K562 (cell line): ENCODE measurements around the gene ACOT9. TPM values are rescaled to one million over a fixed set of nuclear protein-coding genes. Genes with fewer than 3 reads are reported as not detected.

Source experiments
- ATAC-seq: fragments of 200-7000 bp; cut with Tn5 transposase; 3 replicates; pipeline ENCODE4 v1.9.1; 2020; ENCODE audit warnings: moderate library complexity
- BruUV-seq: library from RNA; stranded (reverse); fragments of 400-500 nt; replicated peaks from 2 replicates; lab custom pipeline; 2021; lab: Mats Ljungman, UMichigan
- CTCF ChIA-PET: fragments of 300-600 bp; formaldehyde crosslinking; extraction: SDS; loops from one replicate; lab custom pipeline; 2021; ENCODE audit warnings: low intra/inter-chr PET ratio; lab: Yijun Ruan, JAX
- POLR2A ChIA-PET: fragments of 300-600, 350-650 bp; sonication (Branson Sonifier 250); formaldehyde crosslinking; extraction: SDS; loops from one replicate; lab custom pipeline; 2021; ENCODE audit warnings: antibody characterized with exemption, inconsistent platforms; lab: Yijun Ruan, JAX
- DNase-seq, 4 experiments: peaks; one replicate each; pipeline versions ENCODE4 v3.0.0 to v3.0.0-alpha.2; 2011 to 2018; ENCODE audit warnings: low spot score in 3 of 4, mixed read lengths in 3 of 4; ENCODE audit errors: extremely low read depth in 1 of 4
- FAIRE-seq: peaks from 2 replicates; lab custom pipeline; 2011; peaks lifted over from hg19 to GRCh38; lab: Jason Lieb, UNC
- H2AFZ ChIP-seq: 2 replicates; pipeline ENCODE4 v1.6.0; 2011; ENCODE audit warnings: low read depth, low read length, control low read depth, inconsistent platforms
- H3K27ac ChIP-seq: fragments of 200-600 bp; 3 replicates; pipeline ENCODE4 v1.8.0; 2011; ENCODE audit warnings: low read depth, mild to moderate bottlenecking, control low read depth, inconsistent platforms, low read length, moderate library complexity, mixed read lengths; ENCODE audit errors: extremely low read depth
- H3K27me3 ChIP-seq, 2 experiments: fragments of 300-600 bp in 1 of 2; 2 replicates in 1 of 2; 3 replicates in 1 of 2; pipeline versions ENCODE4 v1.6.0 to v1.8.0; 2011; ENCODE audit warnings: inconsistent platforms in 2 of 2, low read length in 2 of 2, mild to moderate bottlenecking in 1 of 2, mixed read lengths in 1 of 2, moderate library complexity in 1 of 2; ENCODE audit not compliant: control insufficient read depth in 2 of 2, insufficient read depth in 2 of 2
- H3K36me3 ChIP-seq: fragments of 300-600 bp; 3 replicates; pipeline ENCODE4 v1.8.0; 2011; ENCODE audit warnings: mild to moderate bottlenecking, low read length, inconsistent platforms; ENCODE audit not compliant: control insufficient read depth, insufficient read depth
- H3K4me1 ChIP-seq, 2 experiments: fragments of 200-600 bp in 1 of 2; replicated peaks in 1 of 2; 2 replicates in 1 of 2; 3 replicates in 1 of 2; pipeline versions ENCODE4 v1.5.1 to v1.8.0; 2011; ENCODE audit warnings: inconsistent platforms in 2 of 2, low read length in 2 of 2, mild to moderate bottlenecking in 1 of 2, mixed read lengths in 1 of 2, moderate library complexity in 1 of 2; ENCODE audit not compliant: control insufficient read depth in 2 of 2, insufficient read depth in 2 of 2
- H3K4me2 ChIP-seq: 2 replicates; pipeline ENCODE4 v1.6.1; 2011; ENCODE audit warnings: low read length, control low read depth, inconsistent platforms, mixed read lengths; ENCODE audit not compliant: insufficient read depth
- H3K4me3 ChIP-seq: fragments of 200-600 bp; sonication (generic), shearing (Covaris generic); 2 replicates; pipeline ENCODE4 v1.5.1; 2016; ENCODE audit warnings: control low read depth, inconsistent platforms
- H3K79me2 ChIP-seq: fragments of 200-600 bp; 3 replicates; pipeline ENCODE4 v1.8.0; 2011; ENCODE audit warnings: low read length, inconsistent platforms; ENCODE audit not compliant: control insufficient read depth, insufficient read depth
- H3K9ac ChIP-seq, 2 experiments: 2 replicates each; pipeline versions ENCODE4 v1.6.0 to v1.6.1; 2011; ENCODE audit warnings: low read depth in 2 of 2, low read length in 2 of 2, control low read depth in 1 of 2, inconsistent platforms in 1 of 2, mild to moderate bottlenecking in 1 of 2, mixed read lengths in 1 of 2; ENCODE audit not compliant: insufficient read depth in 1 of 2
- H3K9me1 ChIP-seq: one replicate; pipeline ENCODE4 v1.6.0; 2011; ENCODE audit warnings: inconsistent platforms, mild to moderate bottlenecking, low read length, moderate library complexity; ENCODE audit not compliant: control insufficient read depth, insufficient read depth
- H3K9me3 ChIP-seq: replicated peaks from 2 replicates; pipeline ENCODE4 v1.5.1; 2011; ENCODE audit warnings: low read depth, low read length, inconsistent platforms; ENCODE audit not compliant: control insufficient read depth, insufficient read depth
- H4K20me1 ChIP-seq: replicated peaks from 2 replicates; pipeline ENCODE4 v1.6.1; 2011; ENCODE audit warnings: low read length, inconsistent platforms, mixed read lengths; ENCODE audit not compliant: control insufficient read depth, insufficient read depth
- RHOXF2B ChIP-seq: fragments of 250-450 bp; sonication (Bioruptor Pico); conservative IDR thresholded peaks from 2 replicates; pipeline ENCODE4 v1.5.1; 2021
- SUPT5H ChIP-seq: fragments of 450-650 bp; IDR thresholded peaks from 2 replicates; pipeline ENCODE4 v1.6.1; 2016
- WGBS: fragments of 100-300 bp; shearing (Covaris generic); methylation state at CpG from one replicate; pipeline ENCODE4 v1.1.6; 2016; ENCODE audit warnings: low coverage, mixed read lengths; ENCODE audit not compliant: insufficient coverage; ENCODE audit errors: missing lambda C conversion rate; 5-methylcytosine and 5-hydroxymethylcytosine counted together
- in situ Hi-C: fragments of 300-500 bp; cut with MboI; formaldehyde crosslinking; loops from 4 replicates; pipeline ENCODE4 v1.15.0; 2018; ENCODE audit warnings: inconsistent platforms, mixed read lengths
- intact Hi-C: fragments of 100-400 bp; cut with micrococcal nuclease; formaldehyde crosslinking; loops from 2 replicates; pipeline ENCODE4 v1.14.2; 2022
- polyA plus RNA-seq, 8 experiments: library from polyadenylated mRNA; depleted of rRNA in 4 of 8; stranded (reverse) in 5 of 8; unstranded in 3 of 8; fragments of >200 nt; fragmentation: Nextera tagmentation in 2 of 8; fragmentation: Illumina TruSeq in 1 of 8; extraction: Ambion mirVana in 2 of 8; extraction: Trizol in 1 of 8; gene quantifications; 2 replicates each; pipeline versions ENCODE4 v1.2.1 to v1.2.3, GENCODE V29; 2011 to 2014; ENCODE audit warnings: inconsistent platforms in 1 of 8, missing spikeins in 1 of 8
- total RNA-seq, 7 experiments: library from RNA; depleted of rRNA in 6 of 7; stranded (reverse); fragments of >200 nt in 6 of 7; fragmentation: Illumina TruSeq in 2 of 7; extraction: Trizol in 2 of 7; gene quantifications; 2 replicates each; pipeline versions ENCODE4 v1.2.1 to v1.2.3, GENCODE V29; 2011 to 2021; ENCODE audit warnings: low replicate concordance in 1 of 7
- TF ChIP-seq, protein P1 (sequence below): sonication (generic); formaldehyde crosslinking; IDR thresholded peaks from 2 replicates; pipeline ENCODE4 v1.8.1; 2023; ENCODE audit warnings: mild to moderate bottlenecking, missing genetic modification reagents
- TF ChIP-seq, protein P2 (sequence below): fragments of 450-650 bp; IDR thresholded peaks from 2 replicates; pipeline ENCODE4 v1.6.1; 2017; ENCODE audit warnings: antibody characterized with exemption, mild to moderate bottlenecking

ACOT9 gene
- total and polyA plus RNA-seq, 9 of the 15 experiments (the other 6 are each of a cell fraction or from before 2014, with no cell fraction given) = 31.2 to 80.9 (median 45.3) TPM

DNA sequence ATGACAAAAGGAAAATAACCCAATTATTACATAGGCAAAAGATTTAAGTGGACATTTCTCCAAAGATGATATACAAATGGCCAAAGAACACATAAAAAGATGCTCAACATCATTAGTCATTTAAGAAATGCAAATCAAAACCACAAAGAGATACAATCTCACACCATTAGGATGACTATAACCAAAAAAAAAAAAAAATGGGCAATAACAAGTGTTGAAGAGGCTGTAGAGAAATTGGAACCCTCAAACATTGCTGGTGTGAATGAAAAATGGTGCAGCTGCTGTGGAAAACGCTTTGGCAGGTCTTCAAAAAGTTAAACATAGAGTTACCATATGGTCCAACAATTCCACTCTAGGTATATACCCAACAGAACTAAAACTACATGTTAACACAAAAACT, 81.4 kb downstream of the ACOT9 start:
- H3K4me1 ChIP-seq = peaks cover 5 to 10% of the 10 kb centered on the region in 2 experiments; a peak in 4 of 5 replicates
- DNase-seq (no peak), FAIRE-seq (no peak), ATAC-seq (no peak)
- H3K9ac ChIP-seq = no peak overlapping the region
- no peaks in the 10 kb centered on the region for H4K20me1 ChIP-seq
- H3K79me2 ChIP-seq = no peaks in the 10 kb centered on the region
- H3K27ac ChIP-seq = no peak overlapping the region
- BruUV-seq = no TSS peak
- H3K4me3 ChIP-seq = no peak overlapping the region
- ChIA-PET CTCF (no interaction called here), POLR2A (no interaction called here)
- no peaks in the 10 kb centered on the region for H3K27me3 ChIP-seq
- H2AFZ ChIP-seq = no peak overlapping the region
- H3K9me1 ChIP-seq = no peaks in the 10 kb centered on the region
- WGBS = 0% methylated on average over 1 of the region's 1 CpG
- H3K4me2 ChIP-seq = no peak overlapping the region
- no peaks in the 10 kb centered on the region for H3K36me3 ChIP-seq
- intact Hi-C loops = no loop called here
- in situ Hi-C loops = no loop called here
- TF ChIP-seq SUPT5H = no peak
- TF ChIP-seq, protein P1, sequence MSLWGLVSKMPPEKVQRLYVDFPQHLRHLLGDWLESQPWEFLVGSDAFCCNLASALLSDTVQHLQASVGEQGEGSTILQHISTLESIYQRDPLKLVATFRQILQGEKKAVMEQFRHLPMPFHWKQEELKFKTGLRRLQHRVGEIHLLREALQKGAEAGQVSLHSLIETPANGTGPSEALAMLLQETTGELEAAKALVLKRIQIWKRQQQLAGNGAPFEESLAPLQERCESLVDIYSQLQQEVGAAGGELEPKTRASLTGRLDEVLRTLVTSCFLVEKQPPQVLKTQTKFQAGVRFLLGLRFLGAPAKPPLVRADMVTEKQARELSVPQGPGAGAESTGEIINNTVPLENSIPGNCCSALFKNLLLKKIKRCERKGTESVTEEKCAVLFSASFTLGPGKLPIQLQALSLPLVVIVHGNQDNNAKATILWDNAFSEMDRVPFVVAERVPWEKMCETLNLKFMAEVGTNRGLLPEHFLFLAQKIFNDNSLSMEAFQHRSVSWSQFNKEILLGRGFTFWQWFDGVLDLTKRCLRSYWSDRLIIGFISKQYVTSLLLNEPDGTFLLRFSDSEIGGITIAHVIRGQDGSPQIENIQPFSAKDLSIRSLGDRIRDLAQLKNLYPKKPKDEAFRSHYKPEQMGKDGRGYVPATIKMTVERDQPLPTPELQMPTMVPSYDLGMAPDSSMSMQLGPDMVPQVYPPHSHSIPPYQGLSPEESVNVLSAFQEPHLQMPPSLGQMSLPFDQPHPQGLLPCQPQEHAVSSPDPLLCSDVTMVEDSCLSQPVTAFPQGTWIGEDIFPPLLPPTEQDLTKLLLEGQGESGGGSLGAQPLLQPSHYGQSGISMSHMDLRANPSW (CRISPR knock-in tag) = no peak
- TF ChIP-seq, all 486 proteins: peak for 0
- H3K9me3 ChIP-seq = no peaks in the 10 kb centered on the region

DNA sequence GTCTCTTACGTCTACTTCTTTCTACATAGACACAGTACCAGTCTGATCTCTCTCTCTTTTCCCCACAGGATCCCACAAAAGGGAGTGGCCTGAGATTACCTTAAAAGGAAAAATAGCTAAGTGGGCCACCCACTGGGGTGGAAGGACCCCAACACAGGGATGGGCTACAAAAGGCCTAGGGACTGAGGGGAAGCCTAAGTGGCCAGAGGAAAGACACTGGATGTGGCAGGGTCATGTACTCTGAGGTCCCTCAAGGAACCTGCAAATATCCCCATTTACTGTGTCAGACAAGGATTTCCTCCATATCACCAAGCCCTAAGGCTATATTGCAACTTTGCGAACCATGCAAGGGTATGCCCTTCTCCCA, 82.3 kb downstream of the ACOT9 start:
- Histone ChIP-seq H3K27ac (no peak overlapping the region), H3K9ac (no peak overlapping the region)
- TF ChIP-seq, protein P2, sequence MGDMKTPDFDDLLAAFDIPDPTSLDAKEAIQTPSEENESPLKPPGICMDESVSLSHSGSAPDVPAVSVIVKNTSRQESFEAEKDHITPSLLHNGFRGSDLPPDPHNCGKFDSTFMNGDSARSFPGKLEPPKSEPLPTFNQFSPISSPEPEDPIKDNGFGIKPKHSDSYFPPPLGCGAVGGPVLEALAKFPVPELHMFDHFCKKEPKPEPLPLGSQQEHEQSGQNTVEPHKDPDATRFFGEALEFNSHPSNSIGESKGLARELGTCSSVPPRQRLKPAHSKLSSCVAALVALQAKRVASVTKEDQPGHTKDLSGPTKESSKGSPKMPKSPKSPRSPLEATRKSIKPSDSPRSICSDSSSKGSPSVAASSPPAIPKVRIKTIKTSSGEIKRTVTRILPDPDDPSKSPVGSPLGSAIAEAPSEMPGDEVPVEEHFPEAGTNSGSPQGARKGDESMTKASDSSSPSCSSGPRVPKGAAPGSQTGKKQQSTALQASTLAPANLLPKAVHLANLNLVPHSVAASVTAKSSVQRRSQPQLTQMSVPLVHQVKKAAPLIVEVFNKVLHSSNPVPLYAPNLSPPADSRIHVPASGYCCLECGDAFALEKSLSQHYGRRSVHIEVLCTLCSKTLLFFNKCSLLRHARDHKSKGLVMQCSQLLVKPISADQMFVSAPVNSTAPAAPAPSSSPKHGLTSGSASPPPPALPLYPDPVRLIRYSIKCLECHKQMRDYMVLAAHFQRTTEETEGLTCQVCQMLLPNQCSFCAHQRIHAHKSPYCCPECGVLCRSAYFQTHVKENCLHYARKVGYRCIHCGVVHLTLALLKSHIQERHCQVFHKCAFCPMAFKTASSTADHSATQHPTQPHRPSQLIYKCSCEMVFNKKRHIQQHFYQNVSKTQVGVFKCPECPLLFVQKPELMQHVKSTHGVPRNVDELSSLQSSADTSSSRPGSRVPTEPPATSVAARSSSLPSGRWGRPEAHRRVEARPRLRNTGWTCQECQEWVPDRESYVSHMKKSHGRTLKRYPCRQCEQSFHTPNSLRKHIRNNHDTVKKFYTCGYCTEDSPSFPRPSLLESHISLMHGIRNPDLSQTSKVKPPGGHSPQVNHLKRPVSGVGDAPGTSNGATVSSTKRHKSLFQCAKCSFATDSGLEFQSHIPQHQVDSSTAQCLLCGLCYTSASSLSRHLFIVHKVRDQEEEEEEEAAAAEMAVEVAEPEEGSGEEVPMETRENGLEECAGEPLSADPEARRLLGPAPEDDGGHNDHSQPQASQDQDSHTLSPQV = peak; percentile 47; the same call in 1 of the 2 replicates
- no peak for TF ChIP-seq RHOXF2B
- TF ChIP-seq, all 486 proteins: peak for 1
- Histone ChIP-seq H3K4me1 (peaks cover 0 to 8% of the 10 kb centered on the region in 2 experiments; a peak in 3 of 5 replicates), H3K27me3 (no peaks in the 10 kb centered on the region), H3K9me3 (no peaks in the 10 kb centered on the region), H2AFZ (no peak overlapping the region), H4K20me1 (no peaks in the 10 kb centered on the region), H3K4me2 (no peak overlapping the region), H3K36me3 (no peaks in the 10 kb centered on the region), H3K9me1 (no peaks in the 10 kb centered on the region), H3K4me3 (no peak overlapping the region), H3K79me2 (no peaks in the 10 kb centered on the region)
- in situ Hi-C loops (no loop called here), intact Hi-C loops (no loop called here)
- no TSS peak for BruUV-seq
- CTCF ChIA-PET = no interaction called here
- ATAC-seq (no peak; the same call in 2 of the 3 replicates), DNase-seq (no peak), FAIRE-seq (no peak)
- WGBS = 83% methylated on average over 2 of the region's 2 CpGs
- POLR2A ChIA-PET = no interaction called here
